Tibial nerve (tissue), 4 donors: ENCODE measurements around the gene WARS2. TPM values are rescaled to one million over a fixed set of nuclear protein-coding genes. Genes with fewer than 3 reads are reported as not detected.
"Not testable (repeated sequence)": the region's sequence is repeated elsewhere in the genome, so short reads cannot be mapped to it uniquely, and the experiment has no call there.

Experiments
- DNase-seq, 2 donors: peaks; one replicate each; pipeline ENCODE4 v3.0.0-alpha.2; 2019; ENCODE audit warnings: low spot score in 2 of 2
- H3K27ac ChIP-seq, 4 donors: fragments of 200-600 bp; sonication (generic) in 3 of 4; one replicate each; pipeline ENCODE4 v1.5.1; 2017 to 2019; ENCODE audit warnings: mild to moderate bottlenecking in 1 of 4
- H3K27me3 ChIP-seq, 2 donors: fragments of 200-600 bp; sonication (generic) in 1 of 2; one replicate each; pipeline versions ENCODE4 v1.5.1 to v1.6.0; 2017 to 2019
- H3K36me3 ChIP-seq, 3 donors: fragments of 200-600 bp; sonication (generic); one replicate each; pipeline ENCODE4 v1.5.1; 2018 to 2019
- H3K4me1 ChIP-seq, 4 donors: fragments of 200-600 bp; sonication (generic) in 3 of 4; one replicate each; pipeline ENCODE4 v1.5.1; 2017 to 2019
- H3K4me3 ChIP-seq, 4 donors: fragments of 200-600 bp; sonication (generic) in 3 of 4; one replicate each; pipeline ENCODE4 v1.5.1; 2017 to 2019; ENCODE audit warnings: mild to moderate bottlenecking in 1 of 4, moderate library complexity in 1 of 4
- H3K9me3 ChIP-seq, 4 donors: fragments of 200-600 bp; sonication (generic) in 3 of 4; one replicate each; pipeline ENCODE4 v1.5.1; 2017 to 2019
- EP300 ChIP-seq, 2 donors: sonication (generic); formaldehyde crosslinking; IDR thresholded peaks; one replicate each; pipeline ENCODE4 v1.6.1; 2017; ENCODE audit warnings: antibody characterized with exemption in 2 of 2, mild to moderate bottlenecking in 1 of 2
- POLR2A ChIP-seq, 2 donors: fragments of 450-650 bp; IDR thresholded peaks; one replicate each; pipeline ENCODE4 v1.6.1; 2017; ENCODE audit warnings: antibody characterized with exemption in 2 of 2, mild to moderate bottlenecking in 2 of 2, moderate library complexity in 2 of 2
- WGBS, 2 donors: methylation state at CpG; one replicate each; pipeline ENCODE4 v1.1.5; 2018; 5-methylcytosine and 5-hydroxymethylcytosine counted together
- total RNA-seq, 4 donors: library from RNA; depleted of rRNA; stranded (reverse); fragments of >200 nt; gene quantifications; one replicate each; pipeline ENCODE4 v1.1.0, GENCODE V29; 2016
- TF ChIP-seq, protein P1 (sequence below), 5 experiments: fragments of 200-600 bp in 3 of 5; fragments of 450-650 bp in 2 of 5; sonication (generic) in 3 of 5; IDR thresholded peaks; one replicate each; pipeline ENCODE4 v1.5.1; 2016 to 2019; ENCODE audit warnings: antibody characterized with exemption in 5 of 5, mild to moderate bottlenecking in 3 of 5, moderate library complexity in 2 of 5

Gene WARS2
- total RNA-seq, 4 donors from 2014 or later = 18.9 to 31.0 (median 22.0) TPM

DNA sequence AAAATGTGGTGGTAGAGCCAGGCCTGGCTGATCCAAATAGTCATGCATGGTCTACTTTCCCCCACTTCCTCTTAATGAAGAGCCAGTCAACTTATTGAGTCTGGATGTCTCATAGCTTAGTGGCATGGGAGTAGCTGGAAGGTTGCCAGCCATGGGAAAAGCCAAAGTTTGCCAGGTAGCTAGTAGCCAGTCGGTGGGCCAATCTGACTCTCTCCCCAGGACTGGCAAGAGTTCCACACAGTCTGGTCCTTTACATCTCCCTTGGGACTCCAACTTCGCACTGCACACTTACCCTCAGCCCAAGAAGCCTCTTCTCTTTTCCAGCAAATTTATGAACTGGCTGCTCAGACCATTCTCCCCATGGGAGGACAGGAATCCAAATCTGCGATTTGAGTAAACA lies 8.3 kb downstream of the WARS2 start:
- no peak overlapping the region for H3K4me3 ChIP-seq
- H3K27me3 ChIP-seq = no peaks in the 10 kb centered on the region
- H3K4me1 ChIP-seq = peaks cover 0 to 21% (median 0%) of the 10 kb centered on the region in 4 donors
- H3K9me3 ChIP-seq = no peaks in the 10 kb centered on the region
- H3K27ac ChIP-seq = peak overlapping the region in 1 of 4 donors; percentile 21
- H3K36me3 ChIP-seq = no peaks in the 10 kb centered on the region
- DNase-seq = peak in 1 of 2 donors; percentile 16
- 54 to 57% methylated on average over 3 of the region's 3 CpGs for WGBS, 2 donors
- TF ChIP-seq POLR2A (IDR thresholded peaks at IDR 0.05) = no peak
- no peak for TF ChIP-seq EP300 (IDR thresholded peaks at IDR 0.05)
- TF ChIP-seq, protein P1, sequence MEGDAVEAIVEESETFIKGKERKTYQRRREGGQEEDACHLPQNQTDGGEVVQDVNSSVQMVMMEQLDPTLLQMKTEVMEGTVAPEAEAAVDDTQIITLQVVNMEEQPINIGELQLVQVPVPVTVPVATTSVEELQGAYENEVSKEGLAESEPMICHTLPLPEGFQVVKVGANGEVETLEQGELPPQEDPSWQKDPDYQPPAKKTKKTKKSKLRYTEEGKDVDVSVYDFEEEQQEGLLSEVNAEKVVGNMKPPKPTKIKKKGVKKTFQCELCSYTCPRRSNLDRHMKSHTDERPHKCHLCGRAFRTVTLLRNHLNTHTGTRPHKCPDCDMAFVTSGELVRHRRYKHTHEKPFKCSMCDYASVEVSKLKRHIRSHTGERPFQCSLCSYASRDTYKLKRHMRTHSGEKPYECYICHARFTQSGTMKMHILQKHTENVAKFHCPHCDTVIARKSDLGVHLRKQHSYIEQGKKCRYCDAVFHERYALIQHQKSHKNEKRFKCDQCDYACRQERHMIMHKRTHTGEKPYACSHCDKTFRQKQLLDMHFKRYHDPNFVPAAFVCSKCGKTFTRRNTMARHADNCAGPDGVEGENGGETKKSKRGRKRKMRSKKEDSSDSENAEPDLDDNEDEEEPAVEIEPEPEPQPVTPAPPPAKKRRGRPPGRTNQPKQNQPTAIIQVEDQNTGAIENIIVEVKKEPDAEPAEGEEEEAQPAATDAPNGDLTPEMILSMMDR (IDR thresholded peaks at IDR 0.05) = no peak

DNA sequence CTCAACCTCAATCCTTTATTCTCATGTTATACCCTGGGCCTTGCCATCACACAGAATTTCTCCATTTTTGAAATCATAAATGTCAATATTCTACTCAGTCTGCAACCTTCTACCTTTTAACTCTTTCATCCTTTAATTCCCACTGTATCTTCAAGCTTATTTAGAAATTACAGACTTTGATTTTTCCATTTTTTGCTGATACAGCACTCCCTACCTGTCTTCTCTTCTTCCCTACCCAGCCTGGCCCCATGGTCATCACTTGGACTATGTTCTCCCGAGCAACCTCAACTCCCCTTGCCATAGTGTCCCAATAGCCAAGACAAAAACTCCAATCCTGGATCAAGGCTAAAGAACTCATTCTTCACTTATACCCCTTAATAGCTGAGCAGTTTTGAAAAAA lies 14.6 kb downstream of the WARS2 start:
- no peak overlapping the region for H3K4me3 ChIP-seq
- H3K27me3 ChIP-seq = no peaks in the 10 kb centered on the region
- no peak overlapping the region for H3K27ac ChIP-seq
- peaks cover 0 to 15% (median 0%) of the 10 kb centered on the region in 3 donors for H3K36me3 ChIP-seq
- DNase-seq = no peak
- TF ChIP-seq POLR2A (IDR thresholded peaks at IDR 0.05) = no peak
- TF ChIP-seq EP300 (IDR thresholded peaks at IDR 0.05) = no peak
- TF ChIP-seq, protein P1 (IDR thresholded peaks at IDR 0.05) = no peak
- H3K9me3 ChIP-seq = peaks cover 0 to 16% (median 6%) of the 10 kb centered on the region in 4 donors
- H3K4me1 ChIP-seq = no peaks in the 10 kb centered on the region
- WGBS, 2 donors = 90 to 98% methylated on average over 1 of the region's 1 CpG

DNA sequence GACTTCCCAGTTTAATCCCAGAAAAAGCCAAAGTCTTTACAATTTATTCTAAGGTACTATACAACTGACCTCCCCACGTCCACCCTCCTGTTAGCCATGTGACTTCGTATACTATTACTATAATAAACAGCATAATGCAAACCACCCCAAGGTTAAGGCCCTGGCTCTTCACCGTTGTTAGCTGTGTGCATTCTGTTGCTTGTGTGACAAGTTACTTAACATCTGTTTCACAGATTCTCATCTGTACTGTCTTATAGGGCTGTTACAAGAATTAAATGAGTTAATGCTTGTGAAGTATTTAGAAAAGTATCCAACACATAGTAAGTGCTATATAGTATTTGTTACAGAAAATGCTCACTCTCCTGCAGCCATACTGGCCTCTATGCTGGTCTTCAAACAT lies 15.7 kb downstream of the WARS2 start:
- no peak for DNase-seq
- WGBS, 2 donors = 76 to 84% methylated on average over 3 of the region's 3 CpGs
- Histone ChIP-seq H3K9me3 (peaks cover 0 to 21% (median 6%) of the 10 kb centered on the region in 4 donors), H3K27ac (no peak overlapping the region), H3K36me3 (peaks cover 0 to 15% (median 0%) of the 10 kb centered on the region in 3 donors), H3K4me3 (no peak overlapping the region), H3K27me3 (no peaks in the 10 kb centered on the region), H3K4me1 (no peaks in the 10 kb centered on the region)
- TF ChIP-seq, protein P1 (IDR thresholded peaks at IDR 0.05) = no peak
- TF ChIP-seq EP300 (IDR thresholded peaks at IDR 0.05) (no peak), POLR2A (IDR thresholded peaks at IDR 0.05) (no peak)

DNA sequence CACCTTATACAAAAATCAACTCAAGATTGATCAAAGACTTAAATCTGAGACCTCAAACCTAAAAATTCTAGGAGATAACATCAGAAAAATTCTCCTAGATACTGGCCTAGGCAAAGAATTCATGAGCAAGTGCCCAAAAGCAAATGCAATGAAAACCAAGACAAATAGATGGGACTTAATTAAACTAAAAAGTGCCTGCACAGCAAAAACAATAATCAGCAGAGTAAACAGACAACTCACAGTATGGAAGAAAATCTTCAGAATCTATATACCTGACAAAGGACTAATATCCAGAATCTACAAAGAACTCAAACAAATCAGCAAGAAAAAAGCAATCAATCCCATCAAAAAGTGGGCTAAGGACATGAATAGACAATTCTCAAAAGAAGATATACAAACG lies 18.6 kb downstream of the WARS2 start:
- peaks cover 0 to 35% (median 6%) of the 10 kb centered on the region in 4 donors for H3K9me3 ChIP-seq
- not testable (repeated sequence) for H3K4me1 ChIP-seq, H3K27me3 ChIP-seq, DNase-seq, H3K4me3 ChIP-seq, H3K27ac ChIP-seq
- 81 to 87% methylated on average over 1 of the region's 1 CpG for WGBS, 2 donors
- peaks cover 0 to 18% (median 0%) of the 10 kb centered on the region in 3 donors for H3K36me3 ChIP-seq

DNA sequence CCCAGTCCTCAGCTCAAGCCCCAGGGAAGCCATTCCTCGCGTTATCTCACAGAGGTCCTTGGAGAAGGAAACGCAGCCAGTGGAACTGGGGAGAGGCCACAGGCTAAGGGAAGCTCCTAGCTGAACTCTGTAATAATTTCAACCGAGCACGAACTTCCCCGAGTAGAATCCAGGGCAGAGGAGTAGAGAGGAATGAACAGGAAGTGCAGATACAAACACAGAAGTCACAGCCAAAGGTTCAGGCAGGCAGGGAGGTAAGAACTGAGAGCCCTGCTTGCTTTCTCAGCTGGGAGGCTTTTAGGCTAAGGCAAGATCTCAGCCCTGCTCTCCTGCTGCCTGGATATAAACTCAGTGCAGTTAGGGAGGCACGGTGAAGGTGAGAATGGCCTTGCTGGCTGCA lies 23.7 kb downstream of the WARS2 start:
- Histone ChIP-seq H3K4me3 (no peak overlapping the region), H3K36me3 (peaks cover 0 to 14% (median 0%) of the 10 kb centered on the region in 3 donors), H3K27me3 (no peaks in the 10 kb centered on the region), H3K9me3 (peaks cover 0 to 27% (median 5%) of the 10 kb centered on the region in 4 donors), H3K4me1 (no peaks in the 10 kb centered on the region), H3K27ac (no peak overlapping the region)
- 44 to 70% methylated on average over 7 of the region's 7 CpGs for WGBS, 2 donors
- no peak for TF ChIP-seq POLR2A (IDR thresholded peaks at IDR 0.05)
- TF ChIP-seq EP300 (IDR thresholded peaks at IDR 0.05) = no peak
- TF ChIP-seq, protein P1 (IDR thresholded peaks at IDR 0.05) = no peak
- DNase-seq = no peak

DNA sequence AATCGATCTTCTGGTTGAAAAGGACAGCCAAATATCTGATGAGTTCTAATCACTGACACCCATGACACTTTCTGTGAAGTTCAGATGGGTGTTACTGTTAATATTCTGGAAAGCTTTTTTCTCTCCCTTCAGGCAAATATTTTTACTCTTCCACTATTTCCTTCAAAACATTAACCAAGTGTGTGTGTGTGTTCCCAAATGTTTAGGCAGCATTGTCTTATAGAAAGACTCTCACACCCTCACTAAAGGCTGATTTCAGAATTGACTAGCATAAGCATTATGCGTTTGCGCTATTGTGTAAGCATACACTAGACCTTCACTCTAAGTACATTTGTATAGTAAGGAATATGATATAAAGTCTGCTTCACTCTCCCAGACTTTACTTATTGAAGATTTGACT lies 24.7 kb downstream of the WARS2 start:
- no peak overlapping the region for H3K4me3 ChIP-seq
- TF ChIP-seq, protein P1 (IDR thresholded peaks at IDR 0.05) = no peak
- TF ChIP-seq EP300 (IDR thresholded peaks at IDR 0.05) (no peak), POLR2A (IDR thresholded peaks at IDR 0.05) (no peak)
- H3K4me1 ChIP-seq = no peaks in the 10 kb centered on the region
- no peaks in the 10 kb centered on the region for H3K27me3 ChIP-seq
- H3K27ac ChIP-seq = no peak overlapping the region
- H3K9me3 ChIP-seq = peaks cover 0 to 24% (median 0%) of the 10 kb centered on the region in 4 donors
- peaks cover 0 to 14% (median 0%) of the 10 kb centered on the region in 3 donors for H3K36me3 ChIP-seq
- DNase-seq = no peak
- WGBS, 2 donors = 81 to 84% methylated on average over 3 of the region's 3 CpGs
